Nephron (organoid): ENCODE measurements around the gene KCNIP4.

Source experiments
- H3K27ac Mint-ChIP-seq, 3 experiments: 2 replicates each; pipeline ENCODE4 v1.8.0; 2020; ENCODE audit warnings: mixed read lengths in 3 of 3, mild to moderate bottlenecking in 2 of 3, moderate library complexity in 1 of 3
- H3K27me3 Mint-ChIP-seq: 2 replicates; pipeline ENCODE4 v1.8.0; 2021; ENCODE audit warnings: low read depth, mild to moderate bottlenecking, moderate library complexity, mixed read lengths
- H3K36me3 Mint-ChIP-seq: 2 replicates; pipeline ENCODE4 v1.8.0; 2020; ENCODE audit warnings: low read depth, mixed read lengths
- H3K4me1 Mint-ChIP-seq: 2 replicates; pipeline ENCODE4 v1.8.0; 2020; ENCODE audit warnings: mixed read lengths
- H3K4me3 Mint-ChIP-seq, 3 experiments: 2 replicates each; pipeline ENCODE4 v1.8.0; 2020; ENCODE audit warnings: mild to moderate bottlenecking in 3 of 3, mixed read lengths in 3 of 3, moderate library complexity in 2 of 3
- H3K9me3 Mint-ChIP-seq: 2 replicates; pipeline ENCODE4 v1.8.0; 2020; ENCODE audit warnings: mixed read lengths
- CTCF ChIP-seq, 3 experiments: fragments of 200-600 bp; sonication (generic); IDR thresholded peaks; one replicate each; pipeline ENCODE4 v1.5.0; 2021; ENCODE audit warnings: antibody characterized with exemption in 3 of 3; ENCODE audit not compliant: unreplicated experiment in 3 of 3

KCNIP4 gene

GRCh38 chr4:21490682-21491081 is 457.9 kb downstream of the KCNIP4 start:
- Mint-ChIP-seq H3K27ac (no peak overlapping the region), H3K4me1 (no peaks in the 10 kb centered on the region), H3K36me3 (no peaks in the 10 kb centered on the region), H3K27me3 (peaks cover 7% of the 10 kb centered on the region), H3K9me3 (no peaks in the 10 kb centered on the region), H3K4me3 (no peak overlapping the region)
- no peak for TF ChIP-seq CTCF (IDR thresholded peaks at IDR 0.05; ENCODE audit: unreplicated experiment in 3 of 3)

GRCh38 chr4:21476757-21477156 is 471.8 kb downstream of the KCNIP4 start:
- H3K27me3 Mint-ChIP-seq, result peaks cover 9% of the 10 kb centered on the region
- H3K9me3 Mint-ChIP-seq, result no peaks in the 10 kb centered on the region
- H3K4me3 Mint-ChIP-seq, result no peak overlapping the region

GRCh38 chr4:21474195-21474594 is 474.4 kb downstream of the KCNIP4 start:
- Mint-ChIP-seq H3K27ac (no peak overlapping the region), H3K27me3 (peaks cover 9% of the 10 kb centered on the region), H3K4me3 (no peak overlapping the region), H3K36me3 (no peaks in the 10 kb centered on the region), H3K4me1 (peaks cover 11% of the 10 kb centered on the region), H3K9me3 (no peaks in the 10 kb centered on the region)
- no peak for TF ChIP-seq CTCF (IDR thresholded peaks at IDR 0.05; ENCODE audit: unreplicated experiment in 3 of 3)

More at GRCh38 chr4:21476757-21477156, 471.8 kb downstream of the KCNIP4 start:
- no peak overlapping the region for H3K27ac Mint-ChIP-seq
- no peak for TF ChIP-seq CTCF (IDR thresholded peaks at IDR 0.05; ENCODE audit: unreplicated experiment in 3 of 3)
- no peaks in the 10 kb centered on the region for H3K36me3 Mint-ChIP-seq
- no peaks in the 10 kb centered on the region for H3K4me1 Mint-ChIP-seq

- no peak overlapping the region for H3K4me3 Mint-ChIP-seq
- peaks cover 4% of the 10 kb centered on the region for H3K27me3 Mint-ChIP-seq
- no peaks in the 10 kb centered on the region for H3K9me3 Mint-ChIP-seq
- TF ChIP-seq CTCF (IDR thresholded peaks at IDR 0.05; ENCODE audit: unreplicated experiment in 3 of 3), result no peak
- no peak overlapping the region for H3K27ac Mint-ChIP-seq
- H3K4me1 Mint-ChIP-seq, result peaks cover 11% of the 10 kb centered on the region
- H3K36me3 Mint-ChIP-seq, result no peaks in the 10 kb centered on the region
Measured at GRCh38 chr4:21470535-21470934, 478.0 kb downstream of the KCNIP4 start.

GRCh38 chr4:21469438-21470300 is 478.9 kb downstream of the KCNIP4 start:
- H3K4me1 Mint-ChIP-seq, result peaks cover 11% of the 10 kb centered on the region
- H3K9me3 Mint-ChIP-seq, result no peaks in the 10 kb centered on the region
- peak; percentile 61 to 74 (median 66) for TF ChIP-seq CTCF (IDR thresholded peaks at IDR 0.05; ENCODE audit: unreplicated experiment in 3 of 3)
- H3K27ac Mint-ChIP-seq, result no peak overlapping the region
- H3K4me3 Mint-ChIP-seq, result no peak overlapping the region
- peaks cover 4% of the 10 kb centered on the region for H3K27me3 Mint-ChIP-seq
- no peaks in the 10 kb centered on the region for H3K36me3 Mint-ChIP-seq

- H3K4me3 Mint-ChIP-seq, result no peak overlapping the region
- H3K36me3 Mint-ChIP-seq, result no peaks in the 10 kb centered on the region
- no peaks in the 10 kb centered on the region for H3K9me3 Mint-ChIP-seq
- TF ChIP-seq CTCF (IDR thresholded peaks at IDR 0.05; ENCODE audit: unreplicated experiment in 3 of 3), result no peak
- peaks cover 11% of the 10 kb centered on the region for H3K4me1 Mint-ChIP-seq
- H3K27me3 Mint-ChIP-seq, result peaks cover 4% of the 10 kb centered on the region
- H3K27ac Mint-ChIP-seq, result no peak overlapping the region
Measured at GRCh38 chr4:21467551-21467950, 481.0 kb downstream of the KCNIP4 start.
